Esophagus squamous epithelium (tissue), 5 donors: Measurements from ENCODE around the gene GSG1L. TPM values are rescaled to one million over a fixed set of nuclear protein-coding genes. Genes with fewer than 3 reads are reported as not detected.
A peak's percentile ranks its signal among the peaks of the same experiment; 100 is the strongest.

ENCODE experiments used
- DNase-seq: peaks from one replicate; lab custom pipeline; 2025; lab: John Stamatoyannopoulos, UW
- H3K27ac ChIP-seq, 4 donors: fragments of 200-600 bp; sonication (generic); one replicate each; pipeline ENCODE4 v1.5.1; 2016 to 2019; ENCODE audit warnings: mild to moderate bottlenecking in 1 of 4
- H3K27me3 ChIP-seq, 4 donors: fragments of 200-600 bp; sonication (generic); 1 replicate in 3 of 4; 2 replicates in 1 of 4; pipeline versions ENCODE4 v1.5.1 to v1.6.0; 2017 to 2021; ENCODE audit warnings: antibody characterized with exemption in 1 of 4
- H3K36me3 ChIP-seq, 3 donors: fragments of 200-600 bp; sonication (generic); one replicate each; pipeline ENCODE4 v1.5.1; 2016 to 2019
- H3K4me1 ChIP-seq, 3 donors: fragments of 200-600 bp; sonication (generic); one replicate each; pipeline ENCODE4 v1.5.1; 2017 to 2019
- H3K4me3 ChIP-seq, 4 donors: fragments of 200-600 bp; sonication (generic); 1 replicate in 3 of 4; 2 replicates in 1 of 4; pipeline ENCODE4 v1.5.1; 2016 to 2019; ENCODE audit warnings: mild to moderate bottlenecking in 2 of 4, moderate library complexity in 1 of 4
- H3K9me3 ChIP-seq, 3 donors: fragments of 200-600 bp; sonication (generic); one replicate each; pipeline ENCODE4 v1.5.1; 2016 to 2019
- CTCF ChIP-seq, 6 experiments: fragments of 450-650 bp in 4 of 6; fragments of 200-600 bp in 2 of 6; sonication (generic) in 2 of 6; IDR thresholded peaks; one replicate each; pipeline ENCODE4 v1.5.1; 2016 to 2019; ENCODE audit warnings: antibody characterized with exemption in 6 of 6, mild to moderate bottlenecking in 4 of 6, moderate library complexity in 4 of 6
- POLR2A ChIP-seq, 4 donors: fragments of 450-650 bp; IDR thresholded peaks; one replicate each; pipeline ENCODE4 v1.6.1; 2017; ENCODE audit warnings: antibody characterized with exemption in 4 of 4, mild to moderate bottlenecking in 4 of 4, moderate library complexity in 3 of 4
- WGBS, 2 donors: methylation state at CpG; one replicate each; pipeline ENCODE4 v1.1.5; 2018; 5-methylcytosine and 5-hydroxymethylcytosine counted together
- intact Hi-C: fragments of 100-400 bp; cut with DNase I; formaldehyde crosslinking; loops from one replicate; pipeline ENCODE4 v1.15.0; 2022
- total RNA-seq, 4 donors: library from RNA; depleted of rRNA; stranded (reverse); fragments of >200 nt; gene quantifications; one replicate each; pipeline ENCODE4 v1.1.0, GENCODE V29; 2016
- donor health status: DM: yes; HTN: yes; CAD: no.

The GSG1L gene
- total RNA-seq, 4 donors from 2014 or later, result under 0.01 to 0.21 TPM; not detected in 2

- no peak overlapping the region for H3K4me3 ChIP-seq
Observed at GRCh38 chr16:27976990-27977389, 86.5 kb downstream of the GSG1L start.

GRCh38 chr16:27974896-27975540, 88.5 kb downstream of the GSG1L start:
- no peaks in the 10 kb centered on the region for H3K9me3 ChIP-seq
- 78 to 80% methylated on average over 10 to 11 of the region's 11 CpGs for WGBS, 2 donors
- intact Hi-C loops, result loop anchor here (10.0 kb wide), 2 partner anchors 90 to 330 kb away; partner anchors contain the start of gene GSG1L
- no peaks in the 10 kb centered on the region for H3K36me3 ChIP-seq
- no peak for DNase-seq
- no peak overlapping the region for H3K4me3 ChIP-seq
- no peaks in the 10 kb centered on the region for H3K4me1 ChIP-seq
- peaks cover 0 to 21% (median 0%) of the 10 kb centered on the region in 4 donors for H3K27me3 ChIP-seq
- TF ChIP-seq CTCF (IDR thresholded peaks at IDR 0.05), result no peak
- no peak for TF ChIP-seq POLR2A (IDR thresholded peaks at IDR 0.05)
- no peak overlapping the region for H3K27ac ChIP-seq

More at GRCh38 chr16:27976990-27977389, 86.5 kb downstream of the GSG1L start:
- TF ChIP-seq POLR2A (IDR thresholded peaks at IDR 0.05), result no peak
- no peak for TF ChIP-seq CTCF (IDR thresholded peaks at IDR 0.05)
- Histone ChIP-seq H3K27ac (no peak overlapping the region), H3K27me3 (peaks cover 0 to 16% (median 0%) of the 10 kb centered on the region in 4 donors), H3K36me3 (no peaks in the 10 kb centered on the region), H3K9me3 (no peaks in the 10 kb centered on the region), H3K4me1 (no peaks in the 10 kb centered on the region)
- no peak for DNase-seq
- intact Hi-C loops, result loop anchor here (10.0 kb wide), 2 partner anchors 88 to 332 kb away; partner anchors contain the start of gene GSG1L
- 92 to 95% methylated on average over 4 to 6 of the region's 9 CpGs for WGBS, 2 donors

- TF ChIP-seq POLR2A (IDR thresholded peaks at IDR 0.05) (no peak), CTCF (IDR thresholded peaks at IDR 0.05) (no peak)
- no peak overlapping the region for H3K4me3 ChIP-seq
- no peak overlapping the region for H3K27ac ChIP-seq
- no peaks in the 10 kb centered on the region for H3K4me1 ChIP-seq
- intact Hi-C loops, result loop anchor here (10.0 kb wide), 2 partner anchors 91 to 329 kb away; partner anchors contain the start of gene GSG1L
- DNase-seq, result no peak
- H3K27me3 ChIP-seq, result peaks cover 0 to 21% (median 0%) of the 10 kb centered on the region in 4 donors
- H3K36me3 ChIP-seq, result no peaks in the 10 kb centered on the region
- WGBS, 2 donors, result 36 to 75% methylated on average over 1 to 3 of the region's 7 CpGs
- no peaks in the 10 kb centered on the region for H3K9me3 ChIP-seq
Observed at GRCh38 chr16:27973678-27974077, 89.8 kb downstream of the GSG1L start.

GRCh38 chr16:27972500-27972899, 91.0 kb downstream of the GSG1L start:
- Histone ChIP-seq H3K27ac (no peak overlapping the region), H3K4me3 (no peak overlapping the region), H3K27me3 (peaks cover 0 to 13% (median 0%) of the 10 kb centered on the region in 4 donors), H3K36me3 (no peaks in the 10 kb centered on the region), H3K4me1 (no peaks in the 10 kb centered on the region), H3K9me3 (no peaks in the 10 kb centered on the region)
- DNase-seq, result no peak
- intact Hi-C loops, result loop anchor here (10.0 kb wide), 2 partner anchors 92 to 328 kb away; partner anchors contain the start of gene GSG1L
- WGBS, 2 donors, result 0% methylated on average over 4 of the region's 4 CpGs
- no peak for TF ChIP-seq POLR2A (IDR thresholded peaks at IDR 0.05)
- peak in 5 of 6 experiments; percentile 32 to 62 (median 45) for TF ChIP-seq CTCF (IDR thresholded peaks at IDR 0.05)

- WGBS, 2 donors, result 31 to 40% methylated on average over 4 of the region's 4 CpGs
- no peaks in the 10 kb centered on the region for H3K9me3 ChIP-seq
- peaks cover 0 to 4% (median 0%) of the 10 kb centered on the region in 4 donors for H3K27me3 ChIP-seq
- TF ChIP-seq POLR2A (IDR thresholded peaks at IDR 0.05), result no peak
- no peak for TF ChIP-seq CTCF (IDR thresholded peaks at IDR 0.05)
- H3K27ac ChIP-seq, result no peak overlapping the region
- no peak for DNase-seq
- intact Hi-C loops, result no loop called here
- H3K4me3 ChIP-seq, result no peak overlapping the region
- no peaks in the 10 kb centered on the region for H3K4me1 ChIP-seq
- H3K36me3 ChIP-seq, result no peaks in the 10 kb centered on the region
Observed at GRCh38 chr16:27969574-27969973, 93.9 kb downstream of the GSG1L start.
